ENCODE data around the gene SPG7.

DNA sequence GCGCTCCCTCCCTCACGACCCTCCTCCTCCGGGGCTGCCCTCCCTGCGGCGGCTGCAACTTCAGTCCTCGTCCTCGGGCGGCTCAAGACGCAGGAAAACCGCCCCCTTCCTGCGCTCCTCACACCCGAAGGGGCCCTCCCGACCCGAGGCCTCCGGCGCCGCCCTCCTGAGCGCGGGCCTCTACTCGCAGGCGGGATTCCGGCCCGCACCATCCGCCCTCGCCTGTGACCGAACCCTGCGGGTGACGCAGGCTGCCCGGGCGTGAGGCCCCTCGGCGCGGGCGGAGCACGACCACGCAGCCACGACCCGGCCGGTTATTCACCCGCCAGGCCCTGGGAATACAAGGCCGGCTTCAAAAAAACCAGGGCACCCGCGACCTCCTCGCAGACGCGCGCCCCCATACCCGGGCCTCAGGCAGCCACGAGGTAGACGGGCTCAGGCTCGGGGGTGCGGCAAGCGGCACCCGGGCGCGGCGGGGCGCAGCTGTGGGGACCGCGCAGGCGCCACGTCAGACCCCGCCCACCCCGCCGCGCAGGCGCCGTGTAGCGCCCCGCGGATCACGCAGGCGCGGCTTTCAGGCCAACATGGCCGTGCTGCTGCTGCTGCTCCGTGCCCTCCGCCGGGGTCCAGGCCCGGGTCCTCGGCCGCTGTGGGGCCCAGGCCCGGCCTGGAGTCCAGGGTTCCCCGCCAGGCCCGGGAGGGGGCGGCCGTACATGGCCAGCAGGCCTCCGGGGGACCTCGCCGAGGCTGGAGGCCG lies at the start of gene SPG7:
- TF ChIP-seq CHD4 (IDR thresholded peaks at IDR 0.05; ENCODE audit: borderline replicate concordance) = no peak
- no peak for TF ChIP-seq SREBF2 (IDR thresholded peaks at IDR 0.05)
- TF ChIP-seq NR3C1 (IDR thresholded peaks at IDR 0.05) = no peak
- TF ChIP-seq, protein P1, sequence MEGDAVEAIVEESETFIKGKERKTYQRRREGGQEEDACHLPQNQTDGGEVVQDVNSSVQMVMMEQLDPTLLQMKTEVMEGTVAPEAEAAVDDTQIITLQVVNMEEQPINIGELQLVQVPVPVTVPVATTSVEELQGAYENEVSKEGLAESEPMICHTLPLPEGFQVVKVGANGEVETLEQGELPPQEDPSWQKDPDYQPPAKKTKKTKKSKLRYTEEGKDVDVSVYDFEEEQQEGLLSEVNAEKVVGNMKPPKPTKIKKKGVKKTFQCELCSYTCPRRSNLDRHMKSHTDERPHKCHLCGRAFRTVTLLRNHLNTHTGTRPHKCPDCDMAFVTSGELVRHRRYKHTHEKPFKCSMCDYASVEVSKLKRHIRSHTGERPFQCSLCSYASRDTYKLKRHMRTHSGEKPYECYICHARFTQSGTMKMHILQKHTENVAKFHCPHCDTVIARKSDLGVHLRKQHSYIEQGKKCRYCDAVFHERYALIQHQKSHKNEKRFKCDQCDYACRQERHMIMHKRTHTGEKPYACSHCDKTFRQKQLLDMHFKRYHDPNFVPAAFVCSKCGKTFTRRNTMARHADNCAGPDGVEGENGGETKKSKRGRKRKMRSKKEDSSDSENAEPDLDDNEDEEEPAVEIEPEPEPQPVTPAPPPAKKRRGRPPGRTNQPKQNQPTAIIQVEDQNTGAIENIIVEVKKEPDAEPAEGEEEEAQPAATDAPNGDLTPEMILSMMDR (IDR thresholded peaks at IDR 0.05) = no peak
- TF ChIP-seq, protein P2, sequence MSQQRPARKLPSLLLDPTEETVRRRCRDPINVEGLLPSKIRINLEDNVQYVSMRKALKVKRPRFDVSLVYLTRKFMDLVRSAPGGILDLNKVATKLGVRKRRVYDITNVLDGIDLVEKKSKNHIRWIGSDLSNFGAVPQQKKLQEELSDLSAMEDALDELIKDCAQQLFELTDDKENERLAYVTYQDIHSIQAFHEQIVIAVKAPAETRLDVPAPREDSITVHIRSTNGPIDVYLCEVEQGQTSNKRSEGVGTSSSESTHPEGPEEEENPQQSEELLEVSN (IDR thresholded peaks at IDR 0.05; ENCODE audit: borderline replicate concordance, low read depth) = peak; percentile 87
- no peak for TF ChIP-seq MAFK (IDR thresholded peaks at IDR 0.05; ENCODE audit: partially characterized antibody)
- peak; percentile 74 for TF ChIP-seq POLR2A (IDR thresholded peaks at IDR 0.05; ENCODE audit: low read length)
- TF ChIP-seq EP300 (IDR thresholded peaks at IDR 0.05) = no peak
- no peak for TF ChIP-seq CEBPB (IDR thresholded peaks at IDR 0.05)
- no peak for TF ChIP-seq CHD2 (IDR thresholded peaks at IDR 0.05; ENCODE audit: low read length, partially characterized antibody)
- no peak; the same call in 1 of the 2 replicates for TF ChIP-seq TP53 (CRISPR knock-in tag; IDR thresholded peaks at IDR 0.05)
